OCI-LY7 (cell line): ENCODE results near the gene ABCA3. TPM values are rescaled to one million over a fixed set of nuclear protein-coding genes. Genes with fewer than 3 reads are reported as not detected.

ENCODE experiments used
- BruUV-seq: library from RNA; stranded (reverse); fragments of 400-500 nt; replicated peaks from 2 replicates; lab custom pipeline; 2021; lab: Mats Ljungman, UMichigan
- CTCF ChIA-PET: fragments of 300-600 bp; sonication (Branson Sonifier 250); formaldehyde crosslinking; loops from one replicate; lab custom pipeline; 2022; ENCODE audit warnings: antibody characterized with exemption; ENCODE audit not compliant: unreplicated experiment; lab: Charles Lee
- POLR2A ChIA-PET: fragments of 300-600 bp; sonication (Branson Sonifier 250); formaldehyde crosslinking; loops from one replicate; lab custom pipeline; 2022; ENCODE audit warnings: antibody characterized with exemption; lab: Charles Lee
- DNase-seq: peaks from one replicate; pipeline ENCODE4 v3.0.0-alpha.2; 2015; ENCODE audit warnings: low spot score
- H2AFZ ChIP-seq: fragments of 200-600 bp; sonication (generic), shearing (Covaris generic); 2 replicates; pipeline ENCODE4 v1.6.1; 2014; ENCODE audit warnings: mild to moderate bottlenecking, antibody characterized with exemption, low read length, moderate library complexity
- H3K27ac ChIP-seq: fragments of 200-600 bp; sonication (generic); 2 replicates; pipeline ENCODE4 v1.5.1; 2014; ENCODE audit warnings: mixed run types, low read depth, mild to moderate bottlenecking, moderate library complexity, low read length, inconsistent platforms; ENCODE audit not compliant: poor library complexity, severe bottlenecking
- H3K36me3 ChIP-seq: fragments of 200-600 bp; sonication (generic); 2 replicates; pipeline ENCODE4 v1.6.1; 2014; ENCODE audit warnings: mild to moderate bottlenecking, antibody characterized with exemption, low read length, moderate library complexity, mixed read lengths; ENCODE audit not compliant: insufficient read depth
- H3K4me1 ChIP-seq: fragments of 200-600 bp; sonication (generic); 2 replicates; pipeline ENCODE4 v1.5.1; 2014; ENCODE audit warnings: mild to moderate bottlenecking, low read length; ENCODE audit not compliant: insufficient read depth, poor library complexity, severe bottlenecking
- H3K4me2 ChIP-seq: fragments of 200-600 bp; sonication (generic); 2 replicates; pipeline ENCODE4 v1.6.1; 2014; ENCODE audit warnings: mild to moderate bottlenecking, low read length
- H3K4me3 ChIP-seq: fragments of 200-600 bp; sonication (generic); 2 replicates; pipeline ENCODE4 v1.5.1; 2014; ENCODE audit warnings: mild to moderate bottlenecking, low read depth, low read length; ENCODE audit not compliant: poor library complexity, severe bottlenecking
- H3K79me2 ChIP-seq: fragments of 200-600 bp; sonication (generic); 2 replicates; pipeline ENCODE4 v1.6.1; 2016; ENCODE audit warnings: low read depth, mild to moderate bottlenecking, low read length, moderate library complexity, mixed read lengths; ENCODE audit not compliant: insufficient read depth
- H3K9me2 ChIP-seq: fragments of 200-600 bp; sonication (generic); 2 replicates; pipeline ENCODE4 v1.6.1; 2016; ENCODE audit warnings: mild to moderate bottlenecking, low read length, mixed read lengths; ENCODE audit not compliant: insufficient read depth
- H3K9me3 ChIP-seq: fragments of 200-600 bp; sonication (generic); 2 replicates; pipeline ENCODE4 v1.6.1; 2014; ENCODE audit warnings: mild to moderate bottlenecking, mixed run types, low read length, mixed read lengths
- H4K20me1 ChIP-seq: fragments of 200-600 bp; sonication (generic); 2 replicates; pipeline ENCODE4 v1.6.1; 2014; ENCODE audit warnings: mild to moderate bottlenecking, antibody characterized with exemption, low read length, moderate library complexity, mixed read lengths; ENCODE audit not compliant: insufficient read depth
- CTCF ChIP-seq: fragments of 200-600 bp; sonication (generic); conservative IDR thresholded peaks from 2 replicates; pipeline ENCODE4 v1.5.1; 2014; ENCODE audit warnings: mild to moderate bottlenecking, antibody characterized with exemption, low read length, moderate library complexity, mixed read lengths
- EZH2phosphoT487 ChIP-seq: fragments of 200-600 bp; sonication (generic); IDR thresholded peaks from 2 replicates; pipeline ENCODE4 v1.6.1; 2018; ENCODE audit warnings: low read depth, borderline replicate concordance, mild to moderate bottlenecking, mixed run types, antibody characterized with exemption, low read length, moderate library complexity, mixed read lengths
- intact Hi-C: fragments of 100-400 bp; cut with micrococcal nuclease; formaldehyde crosslinking; loops from one replicate; pipeline ENCODE4 v1.10.0; 2022; ENCODE audit not compliant: unreplicated experiment
- total RNA-seq, 2 experiments: library from RNA; depleted of rRNA in 1 of 2; stranded (reverse); fragments of >200 nt in 1 of 2; shearing (Covaris generic) in 1 of 2; gene quantifications; 2 replicates each; pipeline ENCODE4 v1.2.3, GENCODE V29; 2014 to 2022

Gene ABCA3
- total RNA-seq, 2 experiments from 2014 or later = 0.23 TPM; not detected in 1

GRCh38 chr16:2335286-2335895 is 5.1 kb downstream of the ABCA3 start:
- ChIA-PET POLR2A (no interaction called here), CTCF (no interaction called here)
- Histone ChIP-seq H3K27ac (no peak overlapping the region), H3K36me3 (no peaks in the 10 kb centered on the region), H3K4me3 (no peak overlapping the region), H3K4me1 (peaks cover 3% of the 10 kb centered on the region), H3K79me2 (no peaks in the 10 kb centered on the region), H3K9me2 (no peaks in the 10 kb centered on the region), H4K20me1 (no peaks in the 10 kb centered on the region), H3K4me2 (no peak overlapping the region), H3K9me3 (no peaks in the 10 kb centered on the region), H2AFZ (no peak overlapping the region)
- BruUV-seq = no TSS peak
- intact Hi-C loops = loop anchor here (5.0 kb wide), 1 partner anchor 152 kb away; no protein-coding TSS in a partner anchor
- TF ChIP-seq EZH2phosphoT487 (no peak), CTCF (no peak)
- no peak for DNase-seq

- H3K4me2 ChIP-seq = no peak overlapping the region
- no peaks in the 10 kb centered on the region for H3K4me1 ChIP-seq
- no peak for TF ChIP-seq CTCF
- TF ChIP-seq EZH2phosphoT487 = no peak
- intact Hi-C loops = no loop called here
- no peak for DNase-seq
- no TSS peak for BruUV-seq
- no peak overlapping the region for H2AFZ ChIP-seq
- no peaks in the 10 kb centered on the region for H3K9me3 ChIP-seq
- no peak overlapping the region for H3K27ac ChIP-seq
- H3K79me2 ChIP-seq = no peaks in the 10 kb centered on the region
- ChIA-PET CTCF (no interaction called here), POLR2A (no interaction called here)
- H3K36me3 ChIP-seq = no peaks in the 10 kb centered on the region
- H4K20me1 ChIP-seq = no peaks in the 10 kb centered on the region
- H3K4me3 ChIP-seq = no peak overlapping the region
- no peaks in the 10 kb centered on the region for H3K9me2 ChIP-seq
These were observed 6.7 kb downstream of the ABCA3 start for GRCh38 chr16:2333772-2334379.

- Histone ChIP-seq H3K4me1 (no peaks in the 10 kb centered on the region), H3K27ac (no peak overlapping the region), H3K79me2 (no peaks in the 10 kb centered on the region), H3K9me3 (no peaks in the 10 kb centered on the region), H2AFZ (no peak overlapping the region), H3K36me3 (no peaks in the 10 kb centered on the region), H4K20me1 (no peaks in the 10 kb centered on the region), H3K9me2 (no peaks in the 10 kb centered on the region), H3K4me3 (no peak overlapping the region), H3K4me2 (no peak overlapping the region)
- POLR2A ChIA-PET = no interaction called here
- BruUV-seq = no TSS peak
- no peak for DNase-seq
- intact Hi-C loops = no loop called here
- TF ChIP-seq EZH2phosphoT487 (no peak), CTCF (no peak)
- CTCF ChIA-PET = no interaction called here
These were observed 7.3 kb downstream of the ABCA3 start for GRCh38 chr16:2333231-2333630.
